Gastrocnemius medialis (tissue), 4 donors: ENCODE measurements around the gene ARMC2. TPM values are rescaled to one million over a fixed set of nuclear protein-coding genes. Genes with fewer than 3 reads are reported as not detected.
A peak's percentile ranks its signal among the peaks of the same experiment; 100 is the strongest.

Experiments
- ATAC-seq, 2 donors: fragments of 150-250 bp; one replicate each; pipeline ENCODE4 v1.9.1; 2016
- DNase-seq, 2 donors: peaks; one replicate each; pipeline ENCODE4 v3.0.0-alpha.2; 2019
- H3K27ac ChIP-seq, 4 donors: fragments of 200-600 bp; sonication (generic); 1 replicate in 1 of 4; 2 replicates in 3 of 4; pipeline ENCODE4 v1.5.1; 2016 to 2018; ENCODE audit warnings: mild to moderate bottlenecking in 2 of 4, moderate library complexity in 1 of 4
- H3K27me3 ChIP-seq, 3 donors: fragments of 200-600 bp; sonication (generic) in 2 of 3; 1 replicate in 1 of 3; 2 replicates in 2 of 3; pipeline versions ENCODE4 v1.5.1 to v1.6.0; 2016 to 2019; ENCODE audit warnings: mild to moderate bottlenecking in 1 of 3, moderate library complexity in 1 of 3
- H3K36me3 ChIP-seq, 2 donors: fragments of 200-600 bp; sonication (generic) in 1 of 2; one replicate each; pipeline ENCODE4 v1.5.1; 2017 to 2018
- H3K4me1 ChIP-seq, 2 donors: fragments of 200-600 bp; sonication (generic) in 1 of 2; one replicate each; pipeline ENCODE4 v1.5.1; 2016 to 2017; ENCODE audit warnings: mild to moderate bottlenecking in 2 of 2
- H3K4me3 ChIP-seq, 4 donors: fragments of 200-600 bp; sonication (generic) in 3 of 4; 1 replicate in 1 of 4; 2 replicates in 3 of 4; pipeline ENCODE4 v1.5.1; 2016 to 2019; ENCODE audit warnings: mild to moderate bottlenecking in 2 of 4
- H3K9me3 ChIP-seq, 3 donors: fragments of 200-600 bp; sonication (generic) in 2 of 3; 1 replicate in 1 of 3; 2 replicates in 2 of 3; pipeline ENCODE4 v1.5.1; 2016 to 2019
- CTCF ChIP-seq, 5 experiments: fragments of 450-650 bp in 3 of 5; fragments of 200-600 bp in 2 of 5; sonication (generic) in 2 of 5; IDR thresholded peaks in 4 of 5; conservative IDR thresholded peaks in 1 of 5; 1 replicate in 4 of 5; 2 replicates in 1 of 5; pipeline ENCODE4 v1.5.1; 2016 to 2019; ENCODE audit warnings: antibody characterized with exemption in 5 of 5, mild to moderate bottlenecking in 3 of 5, moderate library complexity in 3 of 5
- POLR2A ChIP-seq, 2 donors: fragments of 450-650 bp; IDR thresholded peaks; one replicate each; pipeline ENCODE4 v1.6.1; 2017; ENCODE audit warnings: antibody characterized with exemption in 2 of 2, mild to moderate bottlenecking in 2 of 2, moderate library complexity in 2 of 2
- in situ Hi-C, 4 donors: fragments of 200-750 bp; cut with MboI; loops; one replicate each; pipeline versions ENCODE4 v1.15.0 to v1.8.0; 2017; ENCODE audit warnings: low sequenced_read_pairs in 4 of 4
- intact Hi-C: fragments of 100-400 bp; cut with DNase I; formaldehyde crosslinking; loops from one replicate; pipeline ENCODE4 v1.15.1; 2023; ENCODE audit warnings: low total_unique reads
- total RNA-seq, 4 donors: library from RNA; depleted of rRNA; stranded (reverse); fragments of >200 nt; gene quantifications; one replicate each; pipeline versions ENCODE4 v1.1.0 to v1.2.3, GENCODE V29; 2016

Gene ARMC2
- total RNA-seq, 4 donors from 2014 or later = 0.20 to 1.8 (median 0.56) TPM

GRCh38 chr6:109014606-109015005 lies 166.4 kb downstream of the ARMC2 start:
- in situ Hi-C loops = loop anchor here in 1 of 4 donors (10.0 kb wide), 1 partner anchor 70 kb away; no protein-coding TSS in a partner anchor
- TF ChIP-seq POLR2A (IDR thresholded peaks at IDR 0.05) (no peak), CTCF (IDR thresholded peaks at IDR 0.05 in 4 of 5, conservative IDR thresholded peaks at IDR 0.05 in 1 of 5) (no peak)

GRCh38 chr6:109015176-109015575 lies 167.0 kb downstream of the ARMC2 start:
- DNase-seq (no peak), ATAC-seq (no peak)
- Histone ChIP-seq H3K4me1 (peaks cover 33 to 59% of the 10 kb centered on the region in 2 donors), H3K4me3 (no peak overlapping the region), H3K36me3 (no peaks in the 10 kb centered on the region), H3K27me3 (no peaks in the 10 kb centered on the region), H3K27ac (peak overlapping the region; percentile 40 to 96 (median 70)), H3K9me3 (no peaks in the 10 kb centered on the region)
- TF ChIP-seq POLR2A (IDR thresholded peaks at IDR 0.05) (no peak), CTCF (IDR thresholded peaks at IDR 0.05 in 4 of 5, conservative IDR thresholded peaks at IDR 0.05 in 1 of 5) (no peak)
- in situ Hi-C loops = loop anchor here in 1 of 4 donors (10.0 kb wide), 1 partner anchor 70 kb away; no protein-coding TSS in a partner anchor
- intact Hi-C loops = no loop called here

More at GRCh38 chr6:109014606-109015005, 166.4 kb downstream of the ARMC2 start:
- H3K36me3 ChIP-seq = no peaks in the 10 kb centered on the region
- H3K4me3 ChIP-seq = no peak overlapping the region
- H3K4me1 ChIP-seq = peaks cover 33 to 56% of the 10 kb centered on the region in 2 donors
- H3K27ac ChIP-seq = peak overlapping the region; percentile 40 to 96 (median 70)
- ATAC-seq (no peak), DNase-seq (no peak)
- H3K27me3 ChIP-seq = no peaks in the 10 kb centered on the region
- intact Hi-C loops = no loop called here
- no peaks in the 10 kb centered on the region for H3K9me3 ChIP-seq

- no peaks in the 10 kb centered on the region for H3K36me3 ChIP-seq
- no peak for DNase-seq
- in situ Hi-C loops = loop anchor here in 1 of 4 donors (10.0 kb wide), 1 partner anchor 65 kb away; no protein-coding TSS in a partner anchor
- no peak overlapping the region for H3K4me3 ChIP-seq
- H3K4me1 ChIP-seq = peaks cover 55 to 74% of the 10 kb centered on the region in 2 donors
- no peaks in the 10 kb centered on the region for H3K27me3 ChIP-seq
- intact Hi-C loops = no loop called here
- peak overlapping the region; percentile 51 to 96 (median 74) for H3K27ac ChIP-seq
- no peak for ATAC-seq
- H3K9me3 ChIP-seq = no peaks in the 10 kb centered on the region
- TF ChIP-seq POLR2A (IDR thresholded peaks at IDR 0.05) = no peak
- TF ChIP-seq CTCF (IDR thresholded peaks at IDR 0.05 in 4 of 5, conservative IDR thresholded peaks at IDR 0.05 in 1 of 5) = no peak
Measured at GRCh38 chr6:109019911-109020310, 171.7 kb downstream of the ARMC2 start.

- in situ Hi-C loops = no loop called here
Measured at GRCh38 chr6:109021870-109022269, 173.6 kb downstream of the ARMC2 start.

More at GRCh38 chr6:109021870-109022269, 173.6 kb downstream of the ARMC2 start:
- Histone ChIP-seq H3K27ac (peak overlapping the region; percentile 3 to 96 (median 47)), H3K9me3 (no peaks in the 10 kb centered on the region), H3K4me3 (no peak overlapping the region), H3K4me1 (peaks cover 52 to 90% of the 10 kb centered on the region in 2 donors), H3K27me3 (no peaks in the 10 kb centered on the region), H3K36me3 (no peaks in the 10 kb centered on the region)
- DNase-seq (no peak), ATAC-seq (no peak)
- intact Hi-C loops = no loop called here
- no peak for TF ChIP-seq POLR2A (IDR thresholded peaks at IDR 0.05)
- TF ChIP-seq CTCF (IDR thresholded peaks at IDR 0.05 in 4 of 5, conservative IDR thresholded peaks at IDR 0.05 in 1 of 5) = no peak
